B cell (primary cell): ENCODE data around the gene MGMT. TPM values are rescaled to one million over a fixed set of nuclear protein-coding genes. Genes with fewer than 3 reads are reported as not detected.

ENCODE experiments used
- ATAC-seq: fragments of 200-7000 bp; cut with Tn5 transposase; one replicate; pipeline ENCODE4 v1.10.0; 2021; ENCODE audit warnings: low read depth, mild to moderate bottlenecking, moderate number of reproducible peaks, moderate library complexity
- CTCF ChIA-PET: fragments of 350-600 bp; sonication (Branson Sonifier 250); formaldehyde crosslinking; loops from one replicate; lab custom pipeline; 2021; ENCODE audit warnings: antibody characterized with exemption, inconsistent platforms; lab: Charles Lee
- POLR2A ChIA-PET: fragments of 350-600 bp; sonication (Branson Sonifier 250); formaldehyde crosslinking; loops from one replicate; lab custom pipeline; 2021; ENCODE audit warnings: antibody characterized with exemption; lab: Charles Lee
- DNase-seq: peaks from one replicate; pipeline ENCODE4 v3.0.0; 2013
- H2AFZ ChIP-seq: 2 replicates; pipeline ENCODE4 v1.6.1; 2012; ENCODE audit warnings: mild to moderate bottlenecking, low read depth, low read length; ENCODE audit not compliant: insufficient read depth, poor library complexity, severe bottlenecking
- H3K27ac ChIP-seq, 2 donors: 1 replicate in 1 of 2; 2 replicates in 1 of 2; pipeline ENCODE4 v1.5.1; 2012 to 2013; ENCODE audit warnings: low read length in 2 of 2, mild to moderate bottlenecking in 2 of 2, moderate library complexity in 1 of 2
- H3K27me3 ChIP-seq, 4 experiments: fragments of 200-600 bp in 1 of 4; sonication (generic) in 1 of 4; replicated peaks in 1 of 4; 1 replicate in 2 of 4; 2 replicates in 2 of 4; pipeline versions ENCODE4 v1.6.1 to v1.7.0; 2013 to 2016; ENCODE audit warnings: low read length in 3 of 4, mild to moderate bottlenecking in 2 of 4, mixed read lengths in 1 of 4, moderate library complexity in 1 of 4; ENCODE audit not compliant: insufficient read depth in 4 of 4, control insufficient read depth in 3 of 4; ENCODE audit errors: control extremely low read depth in 1 of 4
- H3K36me3 ChIP-seq, 2 experiments: replicated peaks in 1 of 2; 1 replicate in 1 of 2; 2 replicates in 1 of 2; pipeline versions ENCODE4 v1.6.1 to v1.7.1; 2013; ENCODE audit warnings: low read length in 1 of 2; ENCODE audit not compliant: insufficient read depth in 2 of 2, control insufficient read depth in 1 of 2; ENCODE audit errors: control extremely low read depth in 1 of 2, extremely low read depth in 1 of 2
- H3K4me1 ChIP-seq, 2 donors: fragments of 200-600 bp in 1 of 2; sonication (generic) in 1 of 2; 1 replicate in 1 of 2; 2 replicates in 1 of 2; pipeline versions ENCODE4 v1.5.1 to v1.6.1; 2013 to 2017; ENCODE audit warnings: low read length in 2 of 2; ENCODE audit not compliant: control insufficient read depth in 2 of 2, insufficient read depth in 2 of 2
- H3K4me2 ChIP-seq: replicated peaks from 2 replicates; pipeline ENCODE3; 2012; ENCODE audit warnings: mild to moderate bottlenecking, low read depth, low read length; ENCODE audit not compliant: poor library complexity, severe bottlenecking
- H3K4me3 ChIP-seq, 5 experiments: fragments of 200-600 bp in 1 of 5; sonication (generic) in 1 of 5; 1 replicate in 3 of 5; 2 replicates in 2 of 5; pipeline versions ENCODE4 v1.5.1 to v1.7.0; 2011 to 2016; ENCODE audit warnings: low read length in 4 of 5, mild to moderate bottlenecking in 4 of 5, low read depth in 2 of 5, control low read depth in 1 of 5, moderate library complexity in 1 of 5; ENCODE audit not compliant: insufficient read depth in 1 of 5; ENCODE audit errors: control extremely low read depth in 1 of 5, extremely low read depth in 1 of 5
- H3K79me2 ChIP-seq: fragments of 200-600 bp; sonication (generic); one replicate; pipeline ENCODE4 v1.6.0; 2016; ENCODE audit warnings: low read length; ENCODE audit not compliant: control insufficient read depth, insufficient read depth
- H3K9ac ChIP-seq: fragments of 200-600 bp; sonication (generic); 2 replicates; pipeline ENCODE4 v1.6.1; 2017; ENCODE audit warnings: mild to moderate bottlenecking, low read length, moderate library complexity
- H3K9me3 ChIP-seq, 3 donors: one replicate each; pipeline versions ENCODE4 v1.6.1 to v1.7.1; 2013; ENCODE audit warnings: low read length in 2 of 3; ENCODE audit not compliant: control insufficient read depth in 2 of 3, insufficient read depth in 1 of 3; ENCODE audit errors: control extremely low read depth in 1 of 3
- H4K20me1 ChIP-seq: 2 replicates; pipeline ENCODE4 v1.6.0; 2012; ENCODE audit warnings: mild to moderate bottlenecking, low read length; ENCODE audit not compliant: insufficient read depth, control insufficient read depth, poor library complexity, severe bottlenecking
- H3K27ac Mint-ChIP-seq: one replicate; pipeline ENCODE4 v1.8.0; 2021; ENCODE audit warnings: mixed read lengths
- H3K27me3 Mint-ChIP-seq: one replicate; pipeline ENCODE4 v1.8.0; 2021; ENCODE audit warnings: mixed read lengths
- H3K4me1 Mint-ChIP-seq: one replicate; pipeline ENCODE4 v1.8.0; 2021; ENCODE audit warnings: mixed read lengths
- H3K4me3 Mint-ChIP-seq: one replicate; pipeline ENCODE4 v1.8.0; 2021; ENCODE audit warnings: mixed read lengths
- H3K9me3 Mint-ChIP-seq: one replicate; pipeline ENCODE4 v1.8.0; 2022; ENCODE audit warnings: mixed read lengths; ENCODE audit not compliant: insufficient read depth
- CTCF ChIP-seq: fragments of 200-600 bp; IDR thresholded peaks from one replicate; pipeline ENCODE4 v1.8.0; 2022; ENCODE audit warnings: antibody characterized with exemption, mild to moderate bottlenecking
- EZH2 ChIP-seq: IDR thresholded peaks from 2 replicates; pipeline ENCODE4 v1.6.1; 2012; ENCODE audit warnings: borderline replicate concordance, low read depth, mild to moderate bottlenecking, moderate library complexity, low read length; ENCODE audit not compliant: insufficient read depth, poor library complexity, severe bottlenecking
- WGBS: methylation state at CpG from one replicate; pipeline ENCODE4 v1.1.5; 2013; ENCODE audit warnings: missing lambda C conversion rate; ENCODE audit not compliant: insufficient coverage; 5-methylcytosine and 5-hydroxymethylcytosine counted together
- intact Hi-C: fragments of 100-400 bp; cut with micrococcal nuclease; formaldehyde crosslinking; loops from one replicate; pipeline ENCODE4 v1.10.0; 2022
- polyA plus RNA-seq: library from polyadenylated mRNA; depleted of rRNA; stranded (reverse); fragments of >200 nt; gene quantifications from 2 replicates; pipeline ENCODE4 v1.2.3, GENCODE V29; 2012
- total RNA-seq, 2 donors: library from RNA; stranded (reverse); fragments of 120-200 nt in 1 of 2; gene quantifications; 1 replicate in 1 of 2; 2 replicates in 1 of 2; pipeline versions ENCODE4 v1.2.3 to v1.2.4, GENCODE V29; 2013 to 2022

The MGMT gene
- total and polyA plus RNA-seq, 2 donors (not counting 1 experiment from before 2014, with no cell fraction given): 16.6 to 87.7 TPM

GRCh38 chr10:129730272-129730992 lies 263.4 kb downstream of the MGMT start:
- H3K36me3 ChIP-seq: no peaks in the 10 kb centered on the region
- H3K27ac ChIP-seq: no peak overlapping the region
- TF ChIP-seq EZH2 (no peak), CTCF (no peak)
- no peak for DNase-seq
- CTCF ChIA-PET: no interaction called here
- Mint-ChIP-seq H3K4me1 (no peaks in the 10 kb centered on the region), H3K9me3 (peaks cover 8% of the 10 kb centered on the region), H3K4me3 (no peak overlapping the region), H3K27ac (no peak overlapping the region), H3K27me3 (no peaks in the 10 kb centered on the region)
- POLR2A ChIA-PET: no interaction called here
- 97% methylated on average over 11 of the region's 12 CpGs for WGBS
- H3K4me1 ChIP-seq: no peaks in the 10 kb centered on the region
- intact Hi-C loops: no loop called here
- no peak overlapping the region for H3K4me2 ChIP-seq
- H3K9ac ChIP-seq: no peak overlapping the region
- peaks cover 0 to 42% (median 3%) of the 10 kb centered on the region in 3 donors for H3K9me3 ChIP-seq
- no peaks in the 10 kb centered on the region for H3K27me3 ChIP-seq
- ATAC-seq: no peak
- no peak overlapping the region for H2AFZ ChIP-seq
- no peaks in the 10 kb centered on the region for H3K79me2 ChIP-seq
- H4K20me1 ChIP-seq: no peaks in the 10 kb centered on the region
- H3K4me3 ChIP-seq: no peak overlapping the region

- Histone ChIP-seq H3K27me3 (no peaks in the 10 kb centered on the region), H2AFZ (no peak overlapping the region), H3K9me3 (peaks cover 0 to 38% (median 3%) of the 10 kb centered on the region in 3 donors), H3K27ac (no peak overlapping the region), H3K4me1 (no peaks in the 10 kb centered on the region), H3K4me2 (no peak overlapping the region), H3K36me3 (no peaks in the 10 kb centered on the region), H3K79me2 (no peaks in the 10 kb centered on the region), H3K4me3 (no peak overlapping the region), H4K20me1 (no peaks in the 10 kb centered on the region), H3K9ac (no peak overlapping the region)
- WGBS: 73% methylated on average over 6 of the region's 10 CpGs
- POLR2A ChIA-PET: no interaction called here
- intact Hi-C loops: no loop called here
- Mint-ChIP-seq H3K4me3 (no peak overlapping the region), H3K4me1 (no peaks in the 10 kb centered on the region), H3K27ac (no peak overlapping the region), H3K9me3 (peaks cover 8% of the 10 kb centered on the region), H3K27me3 (no peaks in the 10 kb centered on the region)
- DNase-seq (no peak), ATAC-seq (no peak)
- CTCF ChIA-PET: no interaction called here
- no peak for TF ChIP-seq EZH2
- no peak for TF ChIP-seq CTCF
These were observed 263.9 kb downstream of the MGMT start for GRCh38 chr10:129730993-129731325.
